K562 (cell line): Measurements from ENCODE around the gene PIM3. TPM values are rescaled to one million over a fixed set of nuclear protein-coding genes. Genes with fewer than 3 reads are reported as not detected.

ENCODE experiments used
- ATF1 ChIP-seq, 2 experiments: fragments of 450-650 bp in 1 of 2; IDR thresholded peaks; 2 replicates each; pipeline ENCODE4 v1.6.1; 2016; ENCODE audit warnings: missing compliant biosample characterization in 1 of 2, missing genetic modification characterization in 1 of 2
- ATF6 ChIP-seq: sonication (generic); formaldehyde crosslinking; IDR thresholded peaks from 2 replicates; pipeline ENCODE4 v1.4.0; 2020; ENCODE audit warnings: mild to moderate bottlenecking, missing genetic modification reagents
- CTCFL ChIP-seq: IDR thresholded peaks from 2 replicates; pipeline ENCODE4 v1.6.1; 2011; ENCODE audit warnings: borderline replicate concordance, low read depth, mild to moderate bottlenecking, moderate library complexity, low read length; ENCODE audit not compliant: insufficient read depth, poor library complexity, severe bottlenecking
- E2F5 ChIP-seq: sonication (generic); formaldehyde crosslinking; IDR thresholded peaks from 2 replicates; pipeline ENCODE4 v1.8.0; 2022; ENCODE audit warnings: mild to moderate bottlenecking, missing genetic modification reagents
- E2F6 ChIP-seq, 2 experiments: IDR thresholded peaks; 2 replicates each; pipeline ENCODE4 v1.6.1; 2011; ENCODE audit warnings: borderline replicate concordance in 1 of 2, control low read depth in 1 of 2, low read depth in 1 of 2, low read length in 1 of 2, mild to moderate bottlenecking in 1 of 2, mixed read lengths in 1 of 2, moderate library complexity in 1 of 2; ENCODE audit not compliant: insufficient read depth in 1 of 2, insufficient read length in 1 of 2, poor library complexity in 1 of 2, severe bottlenecking in 1 of 2; ENCODE audit errors: extremely low read depth in 1 of 2
- HNRNPLL ChIP-seq: fragments of 200-400 bp; formaldehyde crosslinking; IDR thresholded peaks from 2 replicates; pipeline ENCODE4 v1.6.1; 2017; ENCODE audit warnings: low read length, low read depth, mild to moderate bottlenecking; ENCODE audit not compliant: poor library complexity, severe bottlenecking
- MCM2 ChIP-seq: fragments of 450-650 bp; IDR thresholded peaks from 2 replicates; pipeline ENCODE4 v1.6.1; 2017; ENCODE audit warnings: low read depth, mild to moderate bottlenecking
- SNRNP70 ChIP-seq: fragments of 200-400 bp; formaldehyde crosslinking; optimal IDR thresholded peaks from 2 replicates; pipeline ENCODE3; 2017; ENCODE audit warnings: low read depth, low read length
- ZFP91 ChIP-seq: sonication (generic); formaldehyde crosslinking; IDR thresholded peaks from 2 replicates; pipeline ENCODE4 v1.8.0; 2022; ENCODE audit warnings: mild to moderate bottlenecking, missing genetic modification reagents
- ZMIZ1 ChIP-seq, 2 experiments: fragments of 150-350 bp in 1 of 2; IDR thresholded peaks; 2 replicates each; pipeline ENCODE4 v1.6.1; 2012 to 2016; ENCODE audit warnings: low read depth in 2 of 2, low read length in 2 of 2, mild to moderate bottlenecking in 1 of 2, moderate library complexity in 1 of 2
- ZNF436 ChIP-seq: fragments of 250-450, 450-650 bp; sonication (Bioruptor Pico); formaldehyde crosslinking; IDR thresholded peaks from 2 replicates; pipeline ENCODE4 v1.7.0; 2020; ENCODE audit warnings: mild to moderate bottlenecking
- ZNF57 ChIP-seq: fragments of 450-650 bp; formaldehyde crosslinking; IDR thresholded peaks from 2 replicates; pipeline ENCODE4 v1.4.0; 2020; ENCODE audit warnings: mild to moderate bottlenecking, moderate library complexity
- polyA plus RNA-seq, 8 experiments: library from polyadenylated mRNA; depleted of rRNA in 4 of 8; stranded (reverse) in 5 of 8; unstranded in 3 of 8; fragments of >200 nt; fragmentation: Nextera tagmentation in 2 of 8; fragmentation: Illumina TruSeq in 1 of 8; extraction: Ambion mirVana in 2 of 8; extraction: Trizol in 1 of 8; gene quantifications; 2 replicates each; pipeline versions ENCODE4 v1.2.1 to v1.2.3, GENCODE V29; 2011 to 2014; ENCODE audit warnings: inconsistent platforms in 1 of 8, missing spikeins in 1 of 8
- total RNA-seq, 7 experiments: library from RNA; depleted of rRNA in 6 of 7; stranded (reverse); fragments of >200 nt in 6 of 7; fragmentation: Illumina TruSeq in 2 of 7; extraction: Trizol in 2 of 7; gene quantifications; 2 replicates each; pipeline versions ENCODE4 v1.2.1 to v1.2.3, GENCODE V29; 2011 to 2021; ENCODE audit warnings: low replicate concordance in 1 of 7

The PIM3 gene
- total and polyA plus RNA-seq, 9 of the 15 experiments (the other 6 are each of a cell fraction or from before 2014, with no cell fraction given): 0.24 to 40.5 (median 5.3) TPM

GRCh38 chr22:49936018-49936972 is 24.3 kb upstream of the PIM3 start (continued):
- TF ChIP-seq E2F6 (IDR thresholded peaks at IDR 0.05; ENCODE audit: borderline replicate concordance in 1 of 2, extremely low read depth in 1 of 2, insufficient read depth in 1 of 2, insufficient read length in 1 of 2, low read depth in 1 of 2, low read length in 1 of 2, poor library complexity in 1 of 2, severe bottlenecking in 1 of 2) (peak in 1 of 2 experiments; percentile 36), ZNF436 (no peak), HNRNPLL (no peak), ZMIZ1 (IDR thresholded peaks at IDR 0.05; ENCODE audit: low read depth in 2 of 2, low read length in 2 of 2) (no peak), ATF1 (CRISPR knock-in tag; IDR thresholded peaks at IDR 0.05) (no peak), ATF1 (tag; IDR thresholded peaks at IDR 0.05) (peak; percentile 52; the same call in 1 of the 2 replicates), ZFP91 (CRISPR knock-in tag) (no peak), ZNF57 (no peak), MCM2 (no peak), CTCFL (no peak), E2F5 (no peak), SNRNP70 (no peak), ATF6 (CRISPR knock-in tag) (no peak)
